GM18505 (cell line): ENCODE data around the gene C6orf52.

Source experiments
- ATAC-seq: cut with Tn5 transposase; IDR thresholded peaks from one replicate; pipeline ENCODE4 v1.9.1; 2021; ENCODE audit not compliant: unreplicated experiment
- POLR2A ChIP-seq: IDR thresholded peaks from 4 replicates; pipeline ENCODE4 v1.6.1; 2011; ENCODE audit warnings: borderline replicate concordance; ENCODE audit not compliant: insufficient read depth, insufficient read length; ENCODE audit errors: extremely low read depth

Gene C6orf52

GRCh38 chr6:10655508-10656055 lies 38.8 kb downstream of the C6orf52 start:
- no peak for ATAC-seq
- TF ChIP-seq POLR2A: no peak

GRCh38 chr6:10644225-10644624 lies 50.2 kb downstream of the C6orf52 start:
- TF ChIP-seq POLR2A: no peak
- ATAC-seq: no peak

GRCh38 chr6:10643201-10643651 lies 51.2 kb downstream of the C6orf52 start:
- ATAC-seq: peak; percentile 97
- no peak for TF ChIP-seq POLR2A

- no peak for ATAC-seq
Observed at GRCh38 chr6:10641528-10641927, 52.9 kb downstream of the C6orf52 start.

GRCh38 chr6:10640412-10640811 lies 54.0 kb downstream of the C6orf52 start:
- no peak for ATAC-seq
- TF ChIP-seq POLR2A: no peak

More at GRCh38 chr6:10641528-10641927, 52.9 kb downstream of the C6orf52 start:
- no peak for TF ChIP-seq POLR2A

GRCh38 chr6:10633216-10633615 lies 61.2 kb downstream of the C6orf52 start:
- ATAC-seq: peak; percentile 99
- no peak for TF ChIP-seq POLR2A

GRCh38 chr6:10630178-10630577 lies 64.2 kb downstream of the C6orf52 start:
- no peak for ATAC-seq

GRCh38 chr6:10627800-10628199 lies 66.6 kb downstream of the C6orf52 start:
- no peak for ATAC-seq
- no peak for TF ChIP-seq POLR2A

More at GRCh38 chr6:10630178-10630577, 64.2 kb downstream of the C6orf52 start:
- TF ChIP-seq POLR2A: no peak

- no peak for ATAC-seq
- TF ChIP-seq POLR2A: no peak
Observed at GRCh38 chr6:10626154-10626741, 68.2 kb downstream of the C6orf52 start.

GRCh38 chr6:10624836-10625235 lies 69.6 kb downstream of the C6orf52 start:
- TF ChIP-seq POLR2A: no peak
- ATAC-seq: no peak

GRCh38 chr6:10621847-10622246 lies 72.6 kb downstream of the C6orf52 start:
- no peak for ATAC-seq
- TF ChIP-seq POLR2A: no peak
